Ishikawa (cell line): ENCODE results near the gene RAET1E.

ENCODE experiments used
- CEBPB ChIP-seq: IDR thresholded peaks from 2 replicates; pipeline ENCODE4 v1.6.1; 2012
- EGR1 ChIP-seq: IDR thresholded peaks from 2 replicates; pipeline ENCODE4 v1.6.1; 2012
- EP300 ChIP-seq: IDR thresholded peaks from 2 replicates; pipeline ENCODE4 v1.6.1; 2012; ENCODE audit warnings: borderline replicate concordance
- FOXM1 ChIP-seq: IDR thresholded peaks from 2 replicates; pipeline ENCODE4 v1.6.1; 2012; ENCODE audit warnings: low read depth, borderline replicate concordance
- RAD21 ChIP-seq: IDR thresholded peaks from 2 replicates; pipeline ENCODE4 v1.6.1; 2012; ENCODE audit warnings: low read depth
- TAF1 ChIP-seq: IDR thresholded peaks from 2 replicates; pipeline ENCODE4 v1.6.1; 2012; ENCODE audit warnings: low read depth, mild to moderate bottlenecking
- TCF12 ChIP-seq: IDR thresholded peaks from 2 replicates; pipeline ENCODE4 v1.6.1; 2012; ENCODE audit warnings: low read depth
- TEAD4 ChIP-seq: IDR thresholded peaks from 2 replicates; pipeline ENCODE4 v1.6.1; 2012
- YY1 ChIP-seq: IDR thresholded peaks from 2 replicates; pipeline ENCODE4 v1.6.1; 2012; ENCODE audit warnings: low read depth
- TF ChIP-seq, protein P1 (sequence below): IDR thresholded peaks from 2 replicates; pipeline ENCODE4 v1.6.1; 2012
- TF ChIP-seq, protein P2 (sequence below): IDR thresholded peaks from 2 replicates; pipeline ENCODE4 v1.6.1; 2012; ENCODE audit warnings: low read depth, mild to moderate bottlenecking

DNA sequence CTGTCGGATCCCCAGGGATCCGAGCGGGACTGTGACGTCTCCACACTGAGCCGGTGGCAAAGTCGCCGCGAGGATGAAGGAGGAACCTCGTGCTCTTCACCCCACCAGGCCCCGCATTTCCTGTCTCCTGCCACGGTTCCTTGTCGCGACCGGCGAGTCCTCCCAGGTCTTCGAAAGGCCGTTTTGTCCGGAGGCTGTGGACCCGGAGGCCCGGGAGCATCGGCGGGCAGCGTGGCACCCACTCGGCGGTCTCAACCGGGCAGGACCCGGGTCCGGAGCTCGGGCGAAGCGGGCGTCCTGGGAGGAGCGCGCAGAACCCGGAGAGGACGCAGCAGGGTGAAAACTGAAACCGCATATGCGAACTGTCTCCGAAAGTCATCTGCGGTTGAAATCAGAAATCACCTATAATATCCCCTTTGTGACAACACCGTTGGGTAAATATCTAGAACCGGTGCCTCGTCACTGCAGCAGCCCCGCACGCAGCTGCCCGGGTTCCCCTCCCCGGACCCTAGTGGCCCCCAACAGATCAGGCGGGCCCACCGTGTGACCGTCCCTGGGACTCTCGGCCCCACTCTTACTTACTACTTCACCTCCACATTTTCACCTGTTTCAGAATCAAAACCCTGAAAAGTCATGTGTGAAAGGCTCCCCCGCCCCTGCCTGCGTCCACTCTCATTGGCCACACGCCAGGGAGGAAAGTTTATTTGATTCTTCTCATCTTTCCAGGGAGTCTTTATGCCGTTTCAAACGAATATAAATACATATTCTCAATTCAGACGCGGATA, 40.9 kb upstream of the RAET1E start:
- no peak for TF ChIP-seq EGR1
- TF ChIP-seq TCF12: no peak
- TF ChIP-seq CEBPB: no peak
- TF ChIP-seq, protein P1, sequence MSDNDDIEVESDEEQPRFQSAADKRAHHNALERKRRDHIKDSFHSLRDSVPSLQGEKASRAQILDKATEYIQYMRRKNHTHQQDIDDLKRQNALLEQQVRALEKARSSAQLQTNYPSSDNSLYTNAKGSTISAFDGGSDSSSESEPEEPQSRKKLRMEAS: peak; percentile 83
- no peak for TF ChIP-seq RAD21
- no peak for TF ChIP-seq TEAD4
- no peak for TF ChIP-seq TAF1
- no peak for TF ChIP-seq FOXM1
- TF ChIP-seq YY1: no peak
- no peak for TF ChIP-seq EP300
- TF ChIP-seq, protein P2, sequence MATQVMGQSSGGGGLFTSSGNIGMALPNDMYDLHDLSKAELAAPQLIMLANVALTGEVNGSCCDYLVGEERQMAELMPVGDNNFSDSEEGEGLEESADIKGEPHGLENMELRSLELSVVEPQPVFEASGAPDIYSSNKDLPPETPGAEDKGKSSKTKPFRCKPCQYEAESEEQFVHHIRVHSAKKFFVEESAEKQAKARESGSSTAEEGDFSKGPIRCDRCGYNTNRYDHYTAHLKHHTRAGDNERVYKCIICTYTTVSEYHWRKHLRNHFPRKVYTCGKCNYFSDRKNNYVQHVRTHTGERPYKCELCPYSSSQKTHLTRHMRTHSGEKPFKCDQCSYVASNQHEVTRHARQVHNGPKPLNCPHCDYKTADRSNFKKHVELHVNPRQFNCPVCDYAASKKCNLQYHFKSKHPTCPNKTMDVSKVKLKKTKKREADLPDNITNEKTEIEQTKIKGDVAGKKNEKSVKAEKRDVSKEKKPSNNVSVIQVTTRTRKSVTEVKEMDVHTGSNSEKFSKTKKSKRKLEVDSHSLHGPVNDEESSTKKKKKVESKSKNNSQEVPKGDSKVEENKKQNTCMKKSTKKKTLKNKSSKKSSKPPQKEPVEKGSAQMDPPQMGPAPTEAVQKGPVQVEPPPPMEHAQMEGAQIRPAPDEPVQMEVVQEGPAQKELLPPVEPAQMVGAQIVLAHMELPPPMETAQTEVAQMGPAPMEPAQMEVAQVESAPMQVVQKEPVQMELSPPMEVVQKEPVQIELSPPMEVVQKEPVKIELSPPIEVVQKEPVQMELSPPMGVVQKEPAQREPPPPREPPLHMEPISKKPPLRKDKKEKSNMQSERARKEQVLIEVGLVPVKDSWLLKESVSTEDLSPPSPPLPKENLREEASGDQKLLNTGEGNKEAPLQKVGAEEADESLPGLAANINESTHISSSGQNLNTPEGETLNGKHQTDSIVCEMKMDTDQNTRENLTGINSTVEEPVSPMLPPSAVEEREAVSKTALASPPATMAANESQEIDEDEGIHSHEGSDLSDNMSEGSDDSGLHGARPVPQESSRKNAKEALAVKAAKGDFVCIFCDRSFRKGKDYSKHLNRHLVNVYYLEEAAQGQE: no peak
